Activated CD8-positive, alpha-beta memory T cell treated with anti-CD3 and anti-CD28 coated beads, Interleukin-2, amount 50 U/mL, for 1 hour (primary cell): Measurements from ENCODE around the gene B2M.
"Not testable (repeated sequence)": the region's sequence is repeated elsewhere in the genome, so short reads cannot be mapped to it uniquely, and the experiment has no call there.

Experiments used
- DNase-seq: peaks from one replicate; pipeline ENCODE4 v3.0.0-alpha.2; 2020; ENCODE audit errors: extremely low read depth

The B2M gene

GRCh38 chr15:44711096-44711742, at the start of gene B2M, which contains the start of gene PATL2:
TSS of gene B2M (plus strand) at chr15:44711517. CDS start at chr15:44711547, 30 bp downstream.
TSS of gene PATL2 (minus strand) at chr15:44711323. CDS start at chr15:44676490, 34,833 bp downstream.
- peak; percentile 96 for DNase-seq

- no peak for DNase-seq
Measured at GRCh38 chr15:44661576-44661975, 49.7 kb upstream of the B2M start.

GRCh38 chr15:44662478-44663409, 48.6 kb upstream of the B2M start:
- peak; percentile 65 for DNase-seq

GRCh38 chr15:44663410-44664308, 47.7 kb upstream of the B2M start, which contains the start of gene SPG11:
TSS of gene SPG11 (minus strand) at chr15:44663662. CDS start at chr15:44663647, 15 bp downstream.
- peak; percentile 94 for DNase-seq

GRCh38 chr15:44666210-44667038, 44.9 kb upstream of the B2M start:
- no peak for DNase-seq

GRCh38 chr15:44667039-44667360, 44.3 kb upstream of the B2M start:
- DNase-seq: no peak

GRCh38 chr15:44668921-44669320, 42.4 kb upstream of the B2M start:
- DNase-seq: no peak

GRCh38 chr15:44670087-44670950, 41.0 kb upstream of the B2M start:
- no peak for DNase-seq

GRCh38 chr15:44673639-44674038, 37.7 kb upstream of the B2M start:
- no peak for DNase-seq

GRCh38 chr15:44675911-44676310, 35.4 kb upstream of the B2M start:
- DNase-seq: no peak

GRCh38 chr15:44676676-44677075, 34.6 kb upstream of the B2M start:
- no peak for DNase-seq

GRCh38 chr15:44682211-44682610, 29.1 kb upstream of the B2M start:
- no peak for DNase-seq

GRCh38 chr15:44682809-44683682, 28.3 kb upstream of the B2M start:
- DNase-seq: peak; percentile 43

GRCh38 chr15:44689318-44689717, 22.0 kb upstream of the B2M start:
- DNase-seq: not testable (repeated sequence)

- DNase-seq: not testable (repeated sequence)
Measured at GRCh38 chr15:44690245-44690644, 21.1 kb upstream of the B2M start.

GRCh38 chr15:44692659-44693058, 18.7 kb upstream of the B2M start:
- DNase-seq: no peak

- DNase-seq: no peak
Measured at GRCh38 chr15:44694416-44694815, 16.9 kb upstream of the B2M start.

- DNase-seq: no peak
Measured at GRCh38 chr15:44695294-44695693, 16.0 kb upstream of the B2M start.

GRCh38 chr15:44697014-44697413, 14.3 kb upstream of the B2M start:
- no peak for DNase-seq
